Neural crest cell (in vitro differentiated cells): ENCODE measurements around the gene RPTOR. TPM values are rescaled to one million over a fixed set of nuclear protein-coding genes. Genes with fewer than 3 reads are reported as not detected.

Source experiments
- DNase-seq: peaks from one replicate; pipeline ENCODE4 v3.0.0; 2021; ENCODE audit warnings: low read depth, mixed read lengths, low spot score
- H3K27ac Mint-ChIP-seq: one replicate; pipeline ENCODE4 v1.8.0; 2021; ENCODE audit warnings: mild to moderate bottlenecking, mixed read lengths; ENCODE audit not compliant: unreplicated experiment
- H3K27me3 Mint-ChIP-seq: 2 replicates; pipeline ENCODE4 v1.8.0; 2021; ENCODE audit warnings: low read depth, mild to moderate bottlenecking, mixed read lengths
- H3K36me3 Mint-ChIP-seq: 2 replicates; pipeline ENCODE4 v1.8.0; 2021; ENCODE audit warnings: low read depth, mild to moderate bottlenecking, mixed read lengths
- H3K4me1 Mint-ChIP-seq: 2 replicates; pipeline ENCODE4 v1.8.0; 2021; ENCODE audit warnings: mixed read lengths
- H3K4me3 Mint-ChIP-seq: one replicate; pipeline ENCODE4 v1.8.0; 2021; ENCODE audit warnings: mild to moderate bottlenecking, mixed read lengths
- H3K9me3 Mint-ChIP-seq: 2 replicates; pipeline ENCODE4 v1.8.0; 2021; ENCODE audit warnings: mixed read lengths
- CTCF ChIP-seq: fragments of 200-600 bp; sonication (generic); conservative IDR thresholded peaks from 2 replicates; pipeline ENCODE4 v1.5.0; 2021; ENCODE audit warnings: antibody characterized with exemption, mild to moderate bottlenecking
- total RNA-seq: library from RNA; stranded (reverse); gene quantifications from 2 replicates; pipeline ENCODE4 v1.2.1, GENCODE V29; 2021

Gene RPTOR
- total RNA-seq, 1 donor from 2014 or later, result 41.1 TPM

DNA sequence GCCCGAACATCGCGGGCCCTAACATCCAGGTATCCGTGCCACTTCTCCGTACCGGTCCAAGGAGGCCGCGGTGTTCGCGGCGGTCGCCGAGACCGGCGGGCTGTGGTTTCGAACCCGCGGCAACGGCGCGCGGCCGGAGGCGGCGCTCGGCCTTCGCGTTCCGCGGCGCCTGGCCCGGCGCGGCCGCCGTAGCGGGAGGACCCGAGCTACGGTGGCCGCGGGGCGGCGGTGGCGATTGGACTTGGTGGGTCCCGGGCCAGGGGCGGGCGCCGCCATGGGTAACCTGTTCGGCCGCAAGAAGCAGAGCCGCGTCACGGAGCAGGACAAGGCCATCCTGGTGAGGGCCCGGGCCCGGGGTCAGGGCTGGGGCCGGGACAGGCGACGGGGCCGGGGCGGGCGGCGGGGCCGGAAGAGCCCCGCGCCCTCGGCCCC is 447.0 kb downstream of the RPTOR start, which contains the start of gene CHMP6:
CHMP6 (plus strand) TSS at position 197 of the 432 bp plus-strand sequence; CDS start at position 275, 78 bp downstream.
- H3K27ac Mint-ChIP-seq, result no peak within 1 kb of the TSS
- H3K4me1 Mint-ChIP-seq, result peaks cover 17% of the 10 kb centered on the region
- no peaks in the 10 kb centered on the region for H3K9me3 Mint-ChIP-seq
- peak; percentile 32 for TF ChIP-seq CTCF
- DNase-seq, result peak; percentile 66
- H3K4me3 Mint-ChIP-seq, result peak within 1 kb of the TSS; percentile 89
- no peaks in the 10 kb centered on the region for H3K36me3 Mint-ChIP-seq
- H3K27me3 Mint-ChIP-seq, result peaks cover 12% of the 10 kb centered on the region

GRCh38 chr17:80992077-80992947 is 447.7 kb downstream of the RPTOR start:
- Mint-ChIP-seq H3K4me3 (peak overlapping the region; percentile 89), H3K27me3 (peaks cover 12% of the 10 kb centered on the region), H3K4me1 (peaks cover 17% of the 10 kb centered on the region), H3K9me3 (no peaks in the 10 kb centered on the region), H3K27ac (no peak overlapping the region), H3K36me3 (no peaks in the 10 kb centered on the region)
- DNase-seq, result no peak
- TF ChIP-seq CTCF, result no peak

- no peaks in the 10 kb centered on the region for H3K36me3 Mint-ChIP-seq
- no peak for TF ChIP-seq CTCF
- H3K27ac Mint-ChIP-seq, result no peak overlapping the region
- H3K4me3 Mint-ChIP-seq, result peak overlapping the region; percentile 89
- peaks cover 12% of the 10 kb centered on the region for H3K27me3 Mint-ChIP-seq
- no peak for DNase-seq
- peaks cover 17% of the 10 kb centered on the region for H3K4me1 Mint-ChIP-seq
- H3K9me3 Mint-ChIP-seq, result no peaks in the 10 kb centered on the region
These were observed 448.4 kb downstream of the RPTOR start for GRCh38 chr17:80992948-80993624.

DNA sequence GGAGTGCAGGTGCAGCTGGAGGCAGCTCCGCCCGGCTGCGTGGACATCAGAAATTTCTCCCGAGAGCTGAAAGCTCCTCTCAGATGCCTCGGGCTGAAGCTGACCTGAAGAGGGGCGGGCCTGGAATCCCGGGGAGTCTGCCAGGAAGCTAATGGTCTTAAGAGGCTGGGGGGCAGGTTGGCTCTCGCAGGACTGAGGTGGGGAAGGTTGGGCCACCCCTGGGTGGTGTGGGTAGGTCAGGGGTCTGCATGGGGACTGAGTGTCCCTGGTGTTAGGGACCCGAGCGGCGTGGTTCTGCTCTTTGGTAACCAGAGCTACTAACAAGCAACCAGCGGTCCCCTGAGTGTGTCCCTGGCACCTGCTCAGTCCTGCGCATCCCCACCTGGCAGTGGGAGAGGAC is 450.5 kb downstream of the RPTOR start:
- H3K4me1 Mint-ChIP-seq, result peaks cover 10% of the 10 kb centered on the region
- DNase-seq, result no peak
- H3K27ac Mint-ChIP-seq, result no peak overlapping the region
- peaks cover 6% of the 10 kb centered on the region for H3K27me3 Mint-ChIP-seq
- H3K9me3 Mint-ChIP-seq, result no peaks in the 10 kb centered on the region
- TF ChIP-seq CTCF, result no peak
- no peak overlapping the region for H3K4me3 Mint-ChIP-seq
- H3K36me3 Mint-ChIP-seq, result no peaks in the 10 kb centered on the region

DNA sequence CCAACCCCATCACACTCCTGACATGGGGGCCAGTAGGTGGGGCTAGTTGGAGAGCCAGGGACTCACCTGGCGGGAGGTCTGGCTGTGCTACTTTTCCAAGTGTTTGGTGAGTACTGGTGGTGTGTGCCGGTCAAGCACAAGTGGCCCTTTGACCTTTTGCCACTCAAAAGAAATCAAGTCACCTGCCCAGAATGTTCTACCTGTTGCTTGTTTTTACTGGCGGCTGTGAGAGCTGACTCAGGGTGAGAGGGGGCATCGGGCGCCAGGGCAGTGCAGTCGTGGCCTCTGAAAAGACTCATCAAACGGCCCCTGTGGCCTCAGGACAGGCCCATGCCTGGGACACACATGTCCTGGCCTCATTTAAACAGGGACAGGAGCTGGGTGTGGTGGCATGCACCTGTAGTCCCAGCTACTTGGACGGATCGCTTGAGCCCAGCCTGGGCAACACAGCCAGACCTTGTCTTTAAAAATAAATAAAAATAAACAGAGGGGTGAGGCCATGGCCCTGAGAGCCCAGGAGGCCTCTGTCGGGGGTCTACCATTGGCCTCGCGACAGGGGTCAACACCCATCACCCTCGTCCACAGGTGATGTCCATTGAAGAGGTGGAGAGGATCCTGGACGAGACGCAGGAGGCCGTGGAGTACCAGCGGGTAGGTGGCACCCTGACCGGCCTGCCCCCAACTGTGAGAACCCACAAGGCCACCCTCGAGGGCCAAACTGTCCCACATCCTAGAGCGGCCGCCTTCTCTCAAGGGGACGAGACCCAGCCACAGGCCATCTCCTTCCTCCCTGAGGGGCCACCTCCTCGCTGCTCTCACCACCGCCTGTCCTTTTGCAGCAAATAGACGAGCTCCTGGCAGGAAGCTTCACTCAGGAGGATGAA is 452.0 kb downstream of the RPTOR start:
- no peak for TF ChIP-seq CTCF
- peaks cover 5% of the 10 kb centered on the region for H3K27me3 Mint-ChIP-seq
- no peak overlapping the region for H3K27ac Mint-ChIP-seq
- no peaks in the 10 kb centered on the region for H3K36me3 Mint-ChIP-seq
- DNase-seq, result no peak
- H3K9me3 Mint-ChIP-seq, result no peaks in the 10 kb centered on the region
- H3K4me1 Mint-ChIP-seq, result peaks cover 7% of the 10 kb centered on the region
- H3K4me3 Mint-ChIP-seq, result no peak overlapping the region
